MCF 10A (cell line): ENCODE data around the gene PRAMEF33. TPM values are rescaled to one million over a fixed set of nuclear protein-coding genes. Genes with fewer than 3 reads are reported as not detected.
"Not testable (repeated sequence)": the region's sequence is repeated elsewhere in the genome, so short reads cannot be mapped to it uniquely, and the experiment has no call there.

Experiments used
- Bru-seq: library from RNA; stranded (reverse); fragments of 400-500 nt; gene quantifications from one replicate; lab custom pipeline; 2021; lab: Mats Ljungman, UMichigan
- BruChase-seq, 2 experiments: library from RNA; stranded (reverse); fragments of 400-500 nt; gene quantifications; one replicate each; lab custom pipeline; 2021; lab: Mats Ljungman, UMichigan
- BruUV-seq: library from RNA; stranded (reverse); fragments of 400-500 nt; replicated peaks from 2 replicates; lab custom pipeline; 2021; lab: Mats Ljungman, UMichigan
- CTCF ChIA-PET: fragments of 300-600 bp; sonication (Branson Sonifier 250); formaldehyde crosslinking; extraction: SDS; loops from one replicate; lab custom pipeline; 2021; ENCODE audit warnings: antibody characterized with exemption, inconsistent platforms; lab: Yijun Ruan, JAX
- POLR2A ChIA-PET: fragments of 300-600, 350-650 bp; sonication (Branson Sonifier 250); formaldehyde crosslinking; extraction: SDS; loops from one replicate; lab custom pipeline; 2020; ENCODE audit warnings: antibody characterized with exemption, inconsistent platforms; lab: Yijun Ruan, JAX
- DNase-seq: peaks from one replicate; pipeline ENCODE4 v3.0.0-alpha.2; 2018; ENCODE audit not compliant: unreplicated experiment
- H3K27ac Mint-ChIP-seq: one replicate; pipeline ENCODE4 v1.8.0; 2022; ENCODE audit warnings: mild to moderate bottlenecking, low read depth, mixed read lengths; ENCODE audit not compliant: unreplicated experiment
- H3K27me3 Mint-ChIP-seq: one replicate; pipeline ENCODE4 v1.8.0; 2022; ENCODE audit warnings: mixed read lengths; ENCODE audit not compliant: insufficient read depth, unreplicated experiment
- H3K36me3 Mint-ChIP-seq: one replicate; pipeline ENCODE4 v1.8.0; 2022; ENCODE audit warnings: mild to moderate bottlenecking, moderate library complexity, mixed read lengths; ENCODE audit not compliant: insufficient read depth, unreplicated experiment
- H3K4me1 Mint-ChIP-seq: one replicate; pipeline ENCODE4 v1.8.0; 2022; ENCODE audit warnings: mixed read lengths; ENCODE audit not compliant: insufficient read depth, unreplicated experiment
- H3K4me3 Mint-ChIP-seq: one replicate; pipeline ENCODE4 v1.8.0; 2022; ENCODE audit warnings: mild to moderate bottlenecking, moderate library complexity, mixed read lengths; ENCODE audit not compliant: unreplicated experiment
- H3K9me3 Mint-ChIP-seq: one replicate; pipeline ENCODE4 v1.8.0; 2022; ENCODE audit warnings: mixed read lengths; ENCODE audit not compliant: unreplicated experiment
- intact Hi-C: fragments of 100-400 bp; cut with micrococcal nuclease; formaldehyde crosslinking; loops from 2 replicates; pipeline ENCODE4 v1.14.1; 2022
- long read RNA-seq: library from polyadenylated mRNA; stranded (forward); transcript quantifications from one replicate; pipeline ENCODE4 v2.0.0, GENCODE V29; 2022
- total RNA-seq: library from RNA; stranded (reverse); gene quantifications from 2 replicates; pipeline ENCODE4 v1.2.3, GENCODE V29; 2022

Gene PRAMEF33
- total RNA-seq (not detected in 2 replicates), Bru-seq, nascent RNA (not detected), BruChase-seq, experiment 1, labeled RNA remaining after a 6-hour chase (not detected), BruChase-seq, experiment 2, labeled RNA remaining after a 2-hour chase (not detected)
- long read RNA-seq: 0 reads

DNA sequence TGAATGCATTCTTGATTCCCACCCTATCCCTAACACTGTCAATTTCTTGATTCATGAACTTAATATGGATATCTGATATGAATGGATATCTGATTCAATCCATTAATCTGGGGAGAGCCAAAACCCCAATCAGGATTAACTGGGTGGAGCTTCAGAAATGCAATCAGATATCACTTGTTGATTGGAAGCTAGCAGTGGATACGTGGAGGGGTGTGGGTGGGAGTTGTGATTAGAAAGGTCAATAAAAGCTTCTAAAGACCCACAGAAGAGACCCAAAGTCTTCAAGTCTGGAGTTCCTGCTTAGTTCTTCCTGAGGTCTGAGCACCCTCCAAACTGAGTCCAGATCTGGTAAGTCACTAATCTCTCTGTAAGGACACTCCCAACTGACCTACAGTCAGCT lies at the start of gene PRAMEF33:
TSS of gene PRAMEF33 (plus strand) at position 301 of the 400 bp plus-strand sequence. CDS start 2,416 bp downstream, outside the sequence.
- BruUV-seq, H3K9me3 Mint-ChIP-seq, DNase-seq, H3K4me1 Mint-ChIP-seq, POLR2A ChIA-PET, H3K36me3 Mint-ChIP-seq, H3K4me3 Mint-ChIP-seq, H3K27me3 Mint-ChIP-seq, CTCF ChIA-PET, H3K27ac Mint-ChIP-seq, intact Hi-C loops: not testable (repeated sequence)

DNA sequence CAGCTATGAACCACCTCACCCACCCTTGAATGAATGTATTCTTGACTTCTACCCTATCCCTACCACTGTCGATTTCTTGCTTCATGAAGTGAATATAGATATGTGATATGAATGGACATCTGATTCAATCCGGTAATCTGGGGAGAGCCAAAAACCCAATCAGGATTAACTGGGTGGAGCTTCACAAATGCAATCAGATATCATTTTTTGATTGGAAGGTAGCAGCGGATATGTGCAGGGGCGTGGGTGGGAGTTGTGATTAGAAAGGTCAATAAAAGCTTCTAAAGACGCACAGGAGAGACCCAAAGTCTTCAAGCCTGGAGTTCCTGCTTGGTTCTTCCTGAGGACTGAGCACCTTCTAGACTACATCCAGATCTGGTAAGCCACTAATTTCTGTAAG lies 49.4 kb upstream of the PRAMEF33 start, which contains the start of gene PRAMEF5:
TSS of gene PRAMEF5 (plus strand) at position 301 of the 400 bp plus-strand sequence. CDS start 5,071 bp downstream, outside the sequence.
- H3K4me3 Mint-ChIP-seq, POLR2A ChIA-PET, H3K27me3 Mint-ChIP-seq, intact Hi-C loops, H3K36me3 Mint-ChIP-seq, H3K4me1 Mint-ChIP-seq, H3K27ac Mint-ChIP-seq, DNase-seq, H3K9me3 Mint-ChIP-seq, CTCF ChIA-PET, BruUV-seq: not testable (repeated sequence)

DNA sequence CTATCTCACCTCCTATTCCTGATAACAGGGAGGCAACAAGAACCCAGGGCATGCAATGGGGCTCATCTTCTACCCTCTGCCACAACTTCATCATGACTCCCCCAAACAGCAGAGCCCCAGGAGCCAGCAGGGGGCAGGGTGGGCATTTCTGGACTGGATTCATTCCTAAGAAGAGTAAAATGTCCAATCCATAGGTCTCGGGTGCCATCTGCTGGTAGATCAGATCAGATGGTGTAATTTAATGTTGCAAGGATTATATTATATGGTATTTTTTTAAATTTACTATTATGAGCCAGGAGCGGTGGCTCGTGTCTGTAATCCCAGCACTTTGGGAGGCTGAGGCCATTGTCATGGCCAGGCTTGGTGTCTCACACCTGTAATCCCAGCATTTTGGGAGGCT lies 38.2 kb upstream of the PRAMEF33 start:
- H3K4me3 Mint-ChIP-seq, H3K4me1 Mint-ChIP-seq, H3K9me3 Mint-ChIP-seq, H3K36me3 Mint-ChIP-seq, DNase-seq, BruUV-seq, CTCF ChIA-PET, H3K27ac Mint-ChIP-seq, intact Hi-C loops, H3K27me3 Mint-ChIP-seq, POLR2A ChIA-PET: not testable (repeated sequence)

DNA sequence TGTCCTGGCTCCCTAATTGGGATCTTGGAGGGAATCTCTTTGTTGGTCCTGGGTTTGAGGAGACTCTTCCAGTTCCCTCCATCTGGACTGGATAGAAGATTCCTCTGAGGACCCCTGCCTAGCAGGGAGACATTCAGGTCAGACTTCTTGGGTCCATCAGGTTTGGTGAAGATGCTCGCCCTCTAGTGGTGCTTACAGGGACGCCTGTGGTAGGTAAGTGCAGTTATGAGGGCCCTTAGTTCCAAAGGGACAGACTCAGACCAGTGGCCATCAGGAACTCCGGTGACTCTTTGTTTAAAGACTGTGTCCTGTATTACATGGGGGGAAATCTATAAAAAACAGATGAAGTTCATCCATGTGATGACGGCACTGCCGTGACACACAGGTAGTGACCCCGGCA lies 26.3 kb upstream of the PRAMEF33 start:
- H3K4me1 Mint-ChIP-seq, DNase-seq, H3K4me3 Mint-ChIP-seq, H3K27ac Mint-ChIP-seq, H3K27me3 Mint-ChIP-seq, H3K36me3 Mint-ChIP-seq, POLR2A ChIA-PET, BruUV-seq, CTCF ChIA-PET, intact Hi-C loops, H3K9me3 Mint-ChIP-seq: not testable (repeated sequence)

DNA sequence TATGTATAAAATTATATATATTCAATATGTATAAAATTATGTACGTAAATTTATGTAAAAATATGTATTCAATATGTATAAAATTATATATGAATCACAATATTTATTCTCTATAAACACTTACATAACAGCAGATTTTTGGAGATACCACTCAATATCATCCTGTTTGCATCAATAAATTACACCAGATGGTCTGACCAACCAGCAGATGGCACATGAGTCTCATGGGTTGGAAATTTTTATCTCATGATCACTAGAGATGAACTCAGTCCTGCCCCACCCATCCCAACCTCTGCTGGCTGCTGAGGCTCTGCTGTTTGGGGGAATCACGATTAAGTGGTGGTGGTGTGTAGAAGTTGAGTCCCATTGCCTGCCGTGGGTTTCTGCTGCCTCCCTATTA lies 23.7 kb upstream of the PRAMEF33 start:
- POLR2A ChIA-PET, BruUV-seq, H3K9me3 Mint-ChIP-seq, H3K4me3 Mint-ChIP-seq, CTCF ChIA-PET, H3K4me1 Mint-ChIP-seq, intact Hi-C loops, DNase-seq, H3K27me3 Mint-ChIP-seq, H3K36me3 Mint-ChIP-seq, H3K27ac Mint-ChIP-seq: not testable (repeated sequence)

DNA sequence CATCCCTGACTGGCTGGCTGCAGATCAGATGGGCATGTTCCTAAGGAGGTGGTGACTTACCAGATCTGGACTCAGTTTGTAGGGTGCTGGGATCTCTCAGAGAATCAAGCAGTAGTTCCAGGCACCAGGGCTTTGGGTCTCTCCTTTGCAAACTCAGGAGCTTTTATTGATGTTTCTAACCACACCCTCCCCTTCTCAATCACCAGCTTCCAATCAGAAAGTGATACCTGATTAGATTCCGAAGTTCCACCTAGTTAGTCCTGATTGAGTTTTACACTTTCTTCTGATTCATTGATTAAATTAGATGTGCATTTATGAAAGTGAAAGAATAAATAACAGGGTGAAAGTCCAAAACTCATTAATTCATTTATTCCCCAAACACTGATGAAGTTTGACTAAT lies 18.3 kb upstream of the PRAMEF33 start, which contains the start of gene PRAMEF8:
TSS of gene PRAMEF8 (minus strand) at position 101 of the 400 bp plus-strand sequence. CDS start 1,046 bp downstream, outside the sequence.
- POLR2A ChIA-PET, H3K4me1 Mint-ChIP-seq, H3K27ac Mint-ChIP-seq, H3K9me3 Mint-ChIP-seq, H3K4me3 Mint-ChIP-seq, CTCF ChIA-PET, H3K27me3 Mint-ChIP-seq, H3K36me3 Mint-ChIP-seq, intact Hi-C loops, DNase-seq, BruUV-seq: not testable (repeated sequence)

DNA sequence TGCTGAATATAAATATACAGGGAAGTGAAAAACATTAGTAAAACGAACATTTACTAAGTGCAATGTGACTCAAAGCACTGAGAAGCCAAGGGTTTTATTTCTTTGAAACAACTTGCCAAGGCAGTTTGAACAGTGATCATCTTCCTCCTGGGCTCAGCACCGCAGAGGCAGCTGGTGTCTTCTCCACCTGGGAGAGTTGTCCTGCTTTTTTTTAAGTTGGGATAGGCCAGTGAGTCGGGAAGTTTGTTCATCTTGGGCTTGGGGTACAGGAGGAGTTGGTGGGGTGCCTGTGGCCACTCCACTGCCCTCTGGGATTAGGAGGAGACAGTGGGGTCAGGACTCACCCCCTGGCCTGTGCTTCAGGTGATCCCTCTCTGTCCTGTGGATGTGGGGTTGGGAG lies 14.3 kb upstream of the PRAMEF33 start:
- DNase-seq, H3K27ac Mint-ChIP-seq, BruUV-seq, POLR2A ChIA-PET, H3K27me3 Mint-ChIP-seq, intact Hi-C loops, H3K4me1 Mint-ChIP-seq, CTCF ChIA-PET, H3K36me3 Mint-ChIP-seq, H3K9me3 Mint-ChIP-seq, H3K4me3 Mint-ChIP-seq: not testable (repeated sequence)

GRCh38 chr1:13297216-13297931 lies 6.0 kb upstream of the PRAMEF33 start:
- CTCF ChIA-PET, H3K27ac Mint-ChIP-seq, H3K36me3 Mint-ChIP-seq, POLR2A ChIA-PET, H3K9me3 Mint-ChIP-seq, BruUV-seq, H3K27me3 Mint-ChIP-seq, H3K4me1 Mint-ChIP-seq, DNase-seq, H3K4me3 Mint-ChIP-seq, intact Hi-C loops: not testable (repeated sequence)

- H3K36me3 Mint-ChIP-seq, CTCF ChIA-PET, BruUV-seq, H3K27ac Mint-ChIP-seq, DNase-seq, H3K4me1 Mint-ChIP-seq, intact Hi-C loops, H3K4me3 Mint-ChIP-seq, H3K27me3 Mint-ChIP-seq, H3K9me3 Mint-ChIP-seq, POLR2A ChIA-PET: not testable (repeated sequence)
Measured at GRCh38 chr1:13298699-13299098, 4.6 kb upstream of the PRAMEF33 start.
